T-helper 22 cell (primary cell): ENCODE results near the gene KIF17.

ENCODE experiments used
- DNase-seq: peaks from one replicate; pipeline ENCODE4 v3.0.0-alpha.2; 2020; ENCODE audit warnings: low read depth

The KIF17 gene

DNA sequence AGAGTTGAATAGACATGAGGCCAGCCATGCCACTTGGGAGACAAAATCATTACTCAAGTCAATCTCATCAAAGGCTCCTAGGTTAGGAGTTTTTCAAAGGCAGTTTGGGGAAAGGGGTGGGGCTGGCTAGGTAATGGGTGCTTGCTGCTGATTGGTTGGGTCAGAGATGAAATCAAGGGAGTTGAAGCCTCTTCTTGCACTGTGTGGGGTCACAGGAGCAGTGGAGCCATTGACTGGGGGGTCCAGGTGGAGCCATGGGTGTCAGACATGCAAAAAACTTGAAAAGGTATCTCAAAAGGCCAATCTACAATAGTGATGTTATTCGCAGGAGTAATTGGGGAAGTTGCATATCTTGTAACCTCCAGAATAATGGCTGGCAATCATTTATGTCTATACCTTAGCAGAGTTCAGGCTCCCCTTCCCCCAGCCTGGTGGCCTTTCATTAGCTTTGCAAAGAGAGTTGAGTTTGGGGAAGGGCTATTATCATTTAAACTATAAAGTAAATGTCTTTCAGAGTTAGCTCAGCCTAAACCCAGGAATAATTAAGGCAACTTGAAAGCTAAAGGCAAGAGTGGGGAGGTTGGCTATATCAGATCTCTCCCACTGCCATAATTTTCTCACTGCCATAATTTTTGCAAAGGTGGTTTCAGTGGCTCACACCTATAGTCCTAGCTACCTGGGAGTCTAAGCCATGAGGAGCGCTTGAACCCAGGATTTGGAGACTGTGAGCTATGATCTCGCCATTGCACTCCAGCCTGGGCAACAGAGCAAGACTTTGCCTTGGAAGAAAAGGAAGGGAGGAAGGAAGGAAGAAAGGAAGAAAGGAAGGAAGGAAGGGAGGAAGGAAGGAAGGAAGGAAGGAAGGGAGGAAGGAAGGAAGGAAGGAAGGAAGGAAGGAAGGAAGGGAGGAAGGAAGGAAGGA, 92.4 kb downstream of the KIF17 start:
- DNase-seq: no peak

DNA sequence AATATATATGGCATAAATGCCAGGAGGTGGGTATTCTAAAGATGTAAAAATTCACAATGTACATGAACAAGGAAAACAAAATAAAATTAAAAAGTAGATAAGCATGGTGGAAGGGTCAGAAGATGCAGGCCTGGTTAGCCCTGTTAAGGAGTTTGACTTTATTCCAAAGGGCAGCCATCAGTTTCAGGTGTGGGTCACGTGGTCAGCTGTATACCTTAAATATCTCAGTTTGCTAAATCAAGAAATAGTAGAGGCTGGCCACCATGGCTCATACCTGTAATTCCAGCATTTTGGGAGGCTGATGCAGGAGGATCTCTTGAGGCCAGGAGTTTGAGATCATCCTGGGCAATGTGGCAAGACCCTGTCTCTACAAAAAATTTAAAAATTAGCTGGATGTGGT, 93.1 kb downstream of the KIF17 start:
- no peak for DNase-seq

DNA sequence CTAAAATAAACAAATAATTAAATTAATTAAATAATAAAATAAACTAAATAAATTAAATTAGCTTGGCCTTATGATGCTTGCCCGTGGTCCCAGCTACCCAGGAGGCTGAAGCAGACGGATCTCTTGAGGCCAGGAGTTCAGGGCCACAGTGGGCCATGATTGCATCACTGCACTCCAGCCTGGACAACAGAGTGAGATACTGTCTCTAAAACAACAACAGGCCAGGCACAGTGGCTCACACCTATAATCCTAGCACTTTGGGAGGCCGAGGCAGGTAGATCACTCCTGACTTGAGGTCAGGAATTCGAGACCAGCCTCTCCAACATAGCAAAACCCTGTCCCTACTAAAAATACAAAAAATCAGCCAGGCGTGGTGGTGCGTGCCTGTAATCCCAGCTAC, 96.8 kb downstream of the KIF17 start:
- DNase-seq: no peak

DNA sequence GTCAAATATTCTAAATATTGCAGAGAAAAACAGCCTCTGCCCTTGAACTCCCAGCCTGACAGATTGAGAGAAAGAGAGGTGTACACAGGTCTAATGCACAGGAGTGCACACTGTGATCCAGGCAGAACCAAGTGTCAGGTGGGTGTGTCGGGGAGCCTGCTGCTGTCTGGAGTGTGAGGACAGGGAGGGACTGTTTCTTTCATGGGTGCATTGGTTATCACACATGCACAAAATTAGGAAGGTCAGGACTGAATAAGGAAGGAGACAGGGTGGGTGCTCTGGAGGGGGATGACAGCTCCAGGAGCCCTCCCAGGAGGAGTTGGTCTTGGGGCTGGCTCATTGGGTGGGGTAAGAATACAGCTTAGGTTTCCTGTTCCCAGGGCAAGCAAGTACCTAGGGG, 97.8 kb downstream of the KIF17 start:
- DNase-seq: no peak

DNA sequence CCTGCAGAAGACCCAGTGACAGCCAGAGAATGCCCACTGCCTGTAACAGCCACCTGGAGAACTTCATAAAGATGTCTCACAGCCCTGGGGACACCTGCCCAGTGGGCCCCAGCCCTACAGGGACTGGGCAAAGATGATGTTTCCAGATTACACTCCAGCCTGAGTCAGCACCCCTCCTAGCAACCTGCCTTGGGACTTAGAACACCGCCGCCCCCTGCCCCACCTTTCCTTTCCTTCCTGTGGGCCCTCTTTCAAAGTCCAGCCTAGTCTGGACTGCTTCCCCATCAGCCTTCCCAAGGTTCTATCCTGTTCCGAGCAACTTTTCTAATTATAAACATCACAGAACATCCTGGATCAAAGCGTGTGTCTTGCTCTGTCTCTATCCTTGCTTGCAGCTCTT, 99.3 kb downstream of the KIF17 start:
- no peak for DNase-seq

DNA sequence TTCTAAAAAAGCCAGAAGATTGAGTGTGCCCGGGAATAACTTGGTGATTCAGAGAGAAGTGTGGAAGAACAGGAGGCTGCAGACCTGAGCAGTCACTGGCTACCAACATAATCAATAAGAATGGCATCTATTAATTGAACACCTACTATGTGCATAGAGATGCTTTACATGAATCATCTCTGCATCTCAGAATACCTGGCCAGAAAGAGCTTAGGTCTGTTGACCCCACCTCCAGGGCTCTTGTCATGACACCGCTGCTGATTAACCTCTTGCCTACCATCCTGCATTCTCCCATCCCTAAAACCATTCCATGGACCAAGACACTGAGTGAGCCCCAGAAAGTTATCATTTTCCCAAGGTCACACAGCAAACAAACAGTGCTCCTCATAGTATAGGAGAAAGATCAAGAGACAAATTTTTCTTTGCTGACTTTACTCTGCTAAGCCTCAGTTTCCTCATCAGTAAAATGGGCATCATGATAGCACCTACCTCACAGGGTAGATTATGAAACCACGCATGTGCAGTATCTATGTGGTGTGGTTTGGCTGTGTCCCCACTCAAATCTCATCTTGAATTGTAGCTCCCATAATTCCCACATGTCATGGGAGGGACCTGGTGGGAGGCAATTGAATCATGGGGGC, 100.8 kb downstream of the KIF17 start:
- no peak for DNase-seq

DNA sequence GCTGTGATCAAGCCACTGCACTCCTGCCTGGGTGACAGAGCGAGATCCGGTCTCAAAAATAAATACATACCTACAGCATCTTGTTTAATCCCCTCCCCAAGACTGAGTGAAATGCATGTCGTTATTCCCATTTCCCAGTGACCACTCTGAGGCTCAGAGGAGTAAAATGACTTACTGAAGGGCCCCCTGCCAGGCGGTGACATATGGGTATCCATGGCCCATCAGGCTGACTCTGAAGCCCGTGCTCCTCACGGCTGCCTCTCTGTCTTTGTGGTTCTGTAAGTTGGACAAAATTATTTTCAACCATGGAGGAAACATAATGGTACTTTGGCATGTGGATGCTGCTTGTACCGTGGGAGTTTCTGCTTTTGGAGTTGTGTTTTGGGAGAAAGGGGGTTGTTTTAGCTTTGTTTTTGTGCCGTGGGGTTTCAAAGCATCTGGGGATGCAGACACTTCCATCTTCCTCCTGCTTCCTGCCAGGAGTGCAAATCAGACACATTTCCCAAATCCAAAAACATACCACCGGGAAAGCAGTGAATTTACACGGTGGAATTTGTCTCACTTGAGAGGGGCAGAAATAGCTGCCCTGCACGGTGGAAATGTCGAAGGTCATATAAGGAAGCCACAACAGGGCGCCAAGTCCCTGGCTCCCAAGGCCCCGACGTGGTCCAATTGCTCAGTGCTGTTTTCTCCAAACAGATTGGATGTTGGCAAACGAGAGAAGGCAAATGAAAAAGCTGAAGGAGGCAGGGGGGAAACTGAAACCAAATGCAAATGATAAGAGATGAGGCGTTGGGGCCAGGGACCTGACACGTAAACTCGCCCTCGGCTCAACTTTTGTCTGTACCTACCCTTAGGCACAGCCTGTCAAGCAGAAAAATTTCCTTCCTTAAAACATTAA, 101.6 kb downstream of the KIF17 start:
- no peak for DNase-seq

DNA sequence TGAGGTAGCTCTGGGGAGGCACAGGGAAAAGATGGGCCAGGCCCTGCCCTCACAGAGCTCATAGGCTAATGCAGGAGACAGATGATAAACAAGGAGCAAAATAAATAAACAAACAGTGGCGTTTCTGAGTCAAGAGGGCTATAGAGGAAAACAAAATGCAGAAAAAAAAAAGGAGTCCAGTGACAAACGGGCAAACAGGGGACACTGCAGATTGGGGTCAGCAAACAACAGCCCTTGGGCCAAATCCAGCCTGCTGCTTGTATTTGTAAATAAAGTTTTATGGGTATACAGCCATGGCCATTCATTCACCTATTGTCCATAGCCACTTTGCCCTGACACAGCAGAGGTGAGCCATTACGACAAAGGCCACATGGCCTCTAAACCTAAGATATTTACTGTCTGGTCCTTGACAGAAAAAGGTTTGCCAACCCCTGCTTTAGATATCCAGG, 103.7 kb downstream of the KIF17 start:
- DNase-seq: no peak
